GM23248 (cell line): ENCODE data around the gene SLC6A16. TPM values are rescaled to one million over a fixed set of nuclear protein-coding genes. Genes with fewer than 3 reads are reported as not detected.

ENCODE experiments used
- DNase-seq: peaks from one replicate; pipeline ENCODE4 v3.0.0-alpha.2; 2015
- H2AFZ ChIP-seq: fragments of 200-600 bp; sonication (generic); 2 replicates; pipeline ENCODE4 v1.6.1; 2016; ENCODE audit warnings: antibody characterized with exemption
- H3F3A ChIP-seq: fragments of 200-600 bp; sonication (generic); 2 replicates; pipeline ENCODE4 v1.6.1; 2016; ENCODE audit warnings: mild to moderate bottlenecking, antibody characterized with exemption, mixed run types; ENCODE audit not compliant: insufficient read depth
- H3K27ac ChIP-seq: fragments of 200-600 bp; sonication (generic); 2 replicates; pipeline ENCODE4 v1.5.1; 2016; ENCODE audit warnings: mild to moderate bottlenecking
- H3K27me3 ChIP-seq: fragments of 200-600 bp; sonication (generic); replicated peaks from 2 replicates; pipeline ENCODE4 v1.6.1; 2016; ENCODE audit warnings: mild to moderate bottlenecking; ENCODE audit not compliant: insufficient read depth
- H3K36me3 ChIP-seq: fragments of 200-600 bp; sonication (generic); 2 replicates; pipeline ENCODE4 v1.6.1; 2016; ENCODE audit warnings: low read depth, mild to moderate bottlenecking
- H3K4me1 ChIP-seq: fragments of 200-600 bp; sonication (generic); 2 replicates; pipeline ENCODE4 v1.6.1; 2016; ENCODE audit warnings: mild to moderate bottlenecking; ENCODE audit not compliant: insufficient read depth
- H3K4me2 ChIP-seq: fragments of 200-600 bp; sonication (generic); one replicate; pipeline ENCODE4 v1.6.1; 2016; ENCODE audit warnings: mild to moderate bottlenecking; ENCODE audit not compliant: unreplicated experiment
- H3K4me3 ChIP-seq: fragments of 200-600 bp; sonication (generic); 2 replicates; pipeline ENCODE4 v1.5.1; 2016; ENCODE audit warnings: mild to moderate bottlenecking
- H3K79me2 ChIP-seq: fragments of 200-600 bp; sonication (generic); 2 replicates; pipeline ENCODE4 v1.6.1; 2016; ENCODE audit warnings: mild to moderate bottlenecking; ENCODE audit not compliant: insufficient read depth
- H3K9ac ChIP-seq: fragments of 200-600 bp; sonication (generic); 2 replicates; pipeline ENCODE4 v1.6.1; 2016; ENCODE audit warnings: mild to moderate bottlenecking
- H3K9me2 ChIP-seq: fragments of 200-600 bp; sonication (generic); 2 replicates; pipeline ENCODE4 v1.6.1; 2016; ENCODE audit warnings: mixed run types, mild to moderate bottlenecking, moderate library complexity; ENCODE audit not compliant: insufficient read depth
- H3K9me3 ChIP-seq: fragments of 200-600 bp; sonication (generic); one replicate; pipeline ENCODE4 v1.6.1; 2017; ENCODE audit warnings: low read depth
- H4K20me1 ChIP-seq: fragments of 200-600 bp; sonication (generic); 2 replicates; pipeline ENCODE4 v1.6.0; 2016; ENCODE audit not compliant: insufficient read depth
- EZH2 ChIP-seq: fragments of 200-600 bp; sonication (generic); IDR thresholded peaks from 2 replicates; pipeline ENCODE4 v1.6.1; 2018; ENCODE audit warnings: antibody characterized with exemption, mild to moderate bottlenecking; ENCODE audit not compliant: insufficient read depth, poor library complexity, severe bottlenecking
- EZH2phosphoT487 ChIP-seq: fragments of 200-600 bp; sonication (generic); IDR thresholded peaks from 2 replicates; pipeline ENCODE4 v1.6.1; 2018; ENCODE audit warnings: antibody characterized with exemption, moderate library complexity, mild to moderate bottlenecking, low read depth; ENCODE audit not compliant: insufficient read depth
- WGBS, 2 experiments: methylation state at CpG; one replicate each; pipeline ENCODE4 v1.1.6; 2015 to 2017; ENCODE audit warnings: low lambda C conversion rate in 2 of 2, low coverage in 1 of 2; ENCODE audit errors: missing lambda C conversion rate in 2 of 2; 5-methylcytosine and 5-hydroxymethylcytosine counted together
- in situ Hi-C: fragments of 300-500 bp; cut with MboI; formaldehyde crosslinking; loops from 2 replicates; pipeline ENCODE4 v1.15.0; 2020
- polyA plus RNA-seq: library from polyadenylated mRNA; unstranded; fragments of >200 nt; fragmentation: Nextera tagmentation; extraction: Ambion mirVana; gene quantifications from 2 replicates; pipeline ENCODE4 v1.2.1, GENCODE V29; 2016
- total RNA-seq: library from RNA; depleted of rRNA; stranded (reverse); fragments of >200 nt; shearing (Covaris generic); gene quantifications from 2 replicates; pipeline ENCODE4 v1.2.3, GENCODE V29; 2014

Gene SLC6A16
- total and polyA plus RNA-seq, 2 experiments from 2014 or later: 0.40 TPM; not detected in 1

- Histone ChIP-seq H3F3A (no peaks in the 10 kb centered on the region), H3K4me1 (no peaks in the 10 kb centered on the region), H3K4me2 (no peak overlapping the region), H3K4me3 (no peak overlapping the region), H3K27ac (no peak overlapping the region), H3K27me3 (no peaks in the 10 kb centered on the region), H3K9me2 (no peaks in the 10 kb centered on the region), H2AFZ (no peak overlapping the region), H3K36me3 (no peaks in the 10 kb centered on the region; the same call in 1 of the 2 replicates), H3K9me3 (no peaks in the 10 kb centered on the region), H4K20me1 (no peaks in the 10 kb centered on the region), H3K9ac (no peak overlapping the region), H3K79me2 (no peaks in the 10 kb centered on the region)
- TF ChIP-seq EZH2phosphoT487 (no peak), EZH2 (no peak)
- in situ Hi-C loops: no loop called here
- WGBS, 2 experiments: 96 to 98% methylated on average over 11 of the region's 11 CpGs
- no peak for DNase-seq
These were observed 17.3 kb upstream of the SLC6A16 start for GRCh38 chr19:49342291-49342721.

DNA sequence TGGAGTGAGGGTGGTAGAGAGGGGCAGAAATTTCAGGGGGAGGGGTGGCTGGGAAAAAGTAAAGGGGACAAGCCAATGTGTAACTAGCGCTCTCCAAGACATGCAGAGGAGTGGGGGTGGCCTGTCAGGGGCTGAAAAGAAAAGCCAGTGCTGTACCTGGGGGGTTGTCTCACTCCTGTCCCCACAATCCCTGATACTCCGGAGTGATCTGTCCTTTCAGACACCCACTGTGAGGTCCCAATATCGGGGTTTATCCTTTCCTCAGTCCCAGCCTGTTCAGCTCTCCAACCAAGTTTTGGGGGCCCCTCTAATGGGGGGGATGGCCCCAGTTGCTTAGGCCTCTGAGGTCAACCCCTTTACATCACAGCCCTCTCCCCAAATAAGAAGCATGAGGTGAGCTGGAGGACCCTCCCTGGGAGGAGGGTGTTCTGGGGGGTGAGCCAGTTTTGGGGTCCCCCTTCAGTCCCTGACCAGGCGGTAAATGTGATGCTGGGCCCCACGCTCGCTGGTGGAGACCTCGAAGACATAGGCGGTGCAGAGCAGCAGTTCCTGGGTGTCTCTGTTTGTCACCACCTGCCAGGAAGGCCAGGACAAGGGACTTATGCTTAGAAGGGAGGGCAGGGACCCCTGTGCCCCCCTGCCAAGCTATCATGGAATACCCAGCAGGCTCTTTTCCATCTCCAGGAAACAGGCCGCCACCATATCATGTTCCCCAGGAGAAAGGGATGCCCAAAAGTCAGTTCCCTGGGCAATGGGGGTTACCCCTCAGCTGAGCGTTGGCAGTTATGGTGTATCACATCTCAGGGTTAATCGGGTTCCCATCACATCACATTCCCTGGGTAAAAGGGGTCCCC lies 16.1 kb upstream of the SLC6A16 start:
- Histone ChIP-seq H2AFZ (no peak overlapping the region), H3K4me3 (no peak overlapping the region), H3K9ac (no peak overlapping the region), H3K27me3 (no peaks in the 10 kb centered on the region), H3K4me2 (no peak overlapping the region), H3K36me3 (no peaks in the 10 kb centered on the region; the same call in 1 of the 2 replicates), H3K79me2 (no peaks in the 10 kb centered on the region), H4K20me1 (no peaks in the 10 kb centered on the region), H3F3A (no peaks in the 10 kb centered on the region), H3K4me1 (no peaks in the 10 kb centered on the region), H3K9me2 (no peaks in the 10 kb centered on the region), H3K9me3 (no peaks in the 10 kb centered on the region), H3K27ac (no peak overlapping the region)
- DNase-seq: no peak
- in situ Hi-C loops: no loop called here
- WGBS, 2 experiments: 90 to 92% methylated on average over 11 of the region's 11 CpGs
- TF ChIP-seq EZH2 (no peak), EZH2phosphoT487 (no peak)

- Histone ChIP-seq H2AFZ (peak overlapping the region; percentile 74), H3K79me2 (no peaks in the 10 kb centered on the region), H3K9ac (no peak overlapping the region), H3K9me2 (no peaks in the 10 kb centered on the region), H3K36me3 (no peaks in the 10 kb centered on the region; the same call in 1 of the 2 replicates), H3F3A (no peaks in the 10 kb centered on the region), H3K4me3 (peak overlapping the region; percentile 59), H3K27ac (no peak overlapping the region), H3K27me3 (no peaks in the 10 kb centered on the region), H3K4me2 (peak overlapping the region; percentile 26), H3K9me3 (no peaks in the 10 kb centered on the region), H4K20me1 (no peaks in the 10 kb centered on the region), H3K4me1 (no peaks in the 10 kb centered on the region)
- TF ChIP-seq EZH2phosphoT487 (no peak), EZH2 (no peak)
- peak; percentile 39 for DNase-seq
- WGBS, 2 experiments: 21% methylated on average over 35 to 36 of the region's 36 CpGs
- in situ Hi-C loops: no loop called here
These were observed 15.3 kb upstream of the SLC6A16 start for GRCh38 chr19:49340069-49340864.

- Histone ChIP-seq H3K9ac (no peak overlapping the region), H4K20me1 (no peaks in the 10 kb centered on the region), H3K4me2 (peak overlapping the region; percentile 26), H3K9me2 (no peaks in the 10 kb centered on the region), H3K79me2 (no peaks in the 10 kb centered on the region), H3K4me3 (peak overlapping the region; percentile 59), H3K4me1 (no peaks in the 10 kb centered on the region), H2AFZ (peak overlapping the region; percentile 74), H3K9me3 (no peaks in the 10 kb centered on the region), H3K27me3 (no peaks in the 10 kb centered on the region), H3K36me3 (no peaks in the 10 kb centered on the region), H3F3A (no peaks in the 10 kb centered on the region), H3K27ac (no peak overlapping the region)
- in situ Hi-C loops: no loop called here
- 7 to 8% methylated on average over 30 to 43 of the region's 47 CpGs for WGBS, 2 experiments
- DNase-seq: peak; percentile 86
- TF ChIP-seq EZH2phosphoT487 (no peak), EZH2 (no peak)
These were observed 14.5 kb upstream of the SLC6A16 start for GRCh38 chr19:49339301-49340068.
